Uterus (tissue), 2 donors: ENCODE data around the gene CTNND2.

Experiments
- POLR2A ChIP-seq, 2 donors: fragments of 450-650 bp; IDR thresholded peaks; one replicate each; pipeline ENCODE4 v1.6.1; 2016; ENCODE audit warnings: antibody characterized with exemption in 2 of 2, mild to moderate bottlenecking in 1 of 2, moderate library complexity in 1 of 2
- TF ChIP-seq, protein P1 (sequence below), 4 experiments: fragments of 200-600 bp in 2 of 4; fragments of 450-650 bp in 2 of 4; sonication (generic) in 2 of 4; IDR thresholded peaks; one replicate each; pipeline ENCODE4 v1.5.1; 2016 to 2019; ENCODE audit warnings: antibody characterized with exemption in 4 of 4, mild to moderate bottlenecking in 2 of 4, moderate library complexity in 1 of 4

DNA sequence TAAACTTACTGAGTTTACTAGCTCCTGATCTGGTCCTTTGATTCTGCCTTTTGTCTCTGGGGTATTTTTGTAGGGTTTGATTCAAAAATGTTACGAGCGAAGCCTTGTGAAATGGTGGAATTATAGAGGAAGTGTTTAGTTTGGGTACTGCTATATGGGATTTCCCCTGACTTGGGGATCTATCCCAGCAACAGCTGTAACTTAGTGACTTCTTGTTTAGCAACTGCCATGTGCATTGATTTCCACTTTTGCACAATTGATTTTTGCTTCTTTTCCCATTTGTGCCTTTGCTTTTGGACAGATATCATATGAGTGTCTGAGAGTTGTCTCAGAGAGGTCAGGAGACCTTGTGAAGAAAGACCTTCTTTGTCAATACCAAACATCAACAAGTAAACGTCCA, 894.7 kb downstream of the CTNND2 start:
- TF ChIP-seq, protein P1, sequence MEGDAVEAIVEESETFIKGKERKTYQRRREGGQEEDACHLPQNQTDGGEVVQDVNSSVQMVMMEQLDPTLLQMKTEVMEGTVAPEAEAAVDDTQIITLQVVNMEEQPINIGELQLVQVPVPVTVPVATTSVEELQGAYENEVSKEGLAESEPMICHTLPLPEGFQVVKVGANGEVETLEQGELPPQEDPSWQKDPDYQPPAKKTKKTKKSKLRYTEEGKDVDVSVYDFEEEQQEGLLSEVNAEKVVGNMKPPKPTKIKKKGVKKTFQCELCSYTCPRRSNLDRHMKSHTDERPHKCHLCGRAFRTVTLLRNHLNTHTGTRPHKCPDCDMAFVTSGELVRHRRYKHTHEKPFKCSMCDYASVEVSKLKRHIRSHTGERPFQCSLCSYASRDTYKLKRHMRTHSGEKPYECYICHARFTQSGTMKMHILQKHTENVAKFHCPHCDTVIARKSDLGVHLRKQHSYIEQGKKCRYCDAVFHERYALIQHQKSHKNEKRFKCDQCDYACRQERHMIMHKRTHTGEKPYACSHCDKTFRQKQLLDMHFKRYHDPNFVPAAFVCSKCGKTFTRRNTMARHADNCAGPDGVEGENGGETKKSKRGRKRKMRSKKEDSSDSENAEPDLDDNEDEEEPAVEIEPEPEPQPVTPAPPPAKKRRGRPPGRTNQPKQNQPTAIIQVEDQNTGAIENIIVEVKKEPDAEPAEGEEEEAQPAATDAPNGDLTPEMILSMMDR (IDR thresholded peaks at IDR 0.05) = no peak
- TF ChIP-seq POLR2A (IDR thresholded peaks at IDR 0.05) = no peak
